GM19035 (cell line): ENCODE data around the gene TNNI2.
A peak's percentile ranks its signal among the peaks of the same experiment; 100 is the strongest.

Source experiments
- ATAC-seq: cut with Tn5 transposase; IDR thresholded peaks from one replicate; pipeline ENCODE4 v1.9.1; 2021; ENCODE audit not compliant: unreplicated experiment

TNNI2 gene

GRCh38 chr11:1844221-1845094, 5.7 kb downstream of the TNNI2 start:
- no peak for ATAC-seq

- ATAC-seq: no peak
Measured at GRCh38 chr11:1845095-1845429, 6.3 kb downstream of the TNNI2 start.

- ATAC-seq: no peak
Measured at GRCh38 chr11:1845561-1846452, 7.0 kb downstream of the TNNI2 start.

- ATAC-seq: no peak
Measured at GRCh38 chr11:1846453-1846932, 7.7 kb downstream of the TNNI2 start.

GRCh38 chr11:1847006-1847735, 8.4 kb downstream of the TNNI2 start:
- ATAC-seq: no peak

- ATAC-seq: no peak
Measured at GRCh38 chr11:1847926-1848639, 9.3 kb downstream of the TNNI2 start.

- no peak for ATAC-seq
Measured at GRCh38 chr11:1848640-1849430, 10.1 kb downstream of the TNNI2 start.

GRCh38 chr11:1851468-1852180, 12.8 kb downstream of the TNNI2 start:
- no peak for ATAC-seq

- ATAC-seq: no peak
Measured at GRCh38 chr11:1852271-1852876, 13.6 kb downstream of the TNNI2 start.

GRCh38 chr11:1852877-1853276, 14.1 kb downstream of the TNNI2 start, which contains the start of gene LSP1:
TSS of gene LSP1 (plus strand) at chr11:1853084. CDS start at chr11:1853145, 61 bp downstream.
- peak; percentile 41 for ATAC-seq

GRCh38 chr11:1853376-1854131, 14.8 kb downstream of the TNNI2 start:
- ATAC-seq: no peak

- ATAC-seq: peak; percentile 13
Measured at GRCh38 chr11:1854132-1854948, 15.6 kb downstream of the TNNI2 start.

GRCh38 chr11:1854949-1855885, 16.4 kb downstream of the TNNI2 start:
- peak; percentile 35 for ATAC-seq

- no peak for ATAC-seq
Measured at GRCh38 chr11:1855886-1856265, 17.1 kb downstream of the TNNI2 start.

- no peak for ATAC-seq
Measured at GRCh38 chr11:1856306-1857005, 17.7 kb downstream of the TNNI2 start.
